Panc1 (cell line): ENCODE measurements around the gene CRIP3. TPM values are rescaled to one million over a fixed set of nuclear protein-coding genes. Genes with fewer than 3 reads are reported as not detected.
A peak's percentile ranks its signal among the peaks of the same experiment; 100 is the strongest.

Experiments
- ATAC-seq: fragments of 200-7000 bp; cut with Tn5 transposase; 2 replicates; pipeline ENCODE4 v1.9.1; 2020; ENCODE audit warnings: mild to moderate bottlenecking, moderate library complexity
- BruUV-seq: library from RNA; stranded (reverse); fragments of 400-500 nt; replicated peaks from 2 replicates; lab custom pipeline; 2021; lab: Mats Ljungman, UMichigan
- CTCF ChIA-PET: fragments of 300-600 bp; sonication (Branson Sonifier 250); formaldehyde crosslinking; loops from one replicate; lab custom pipeline; 2022; ENCODE audit warnings: antibody characterized with exemption; lab: Charles Lee
- POLR2A ChIA-PET: fragments of 300-600 bp; sonication (Branson Sonifier 250); formaldehyde crosslinking; loops from one replicate; lab custom pipeline; 2022; ENCODE audit warnings: antibody characterized with exemption; lab: Charles Lee
- DNase-seq: peaks from one replicate; pipeline ENCODE4 v3.0.0-alpha.2; 2010; ENCODE audit warnings: low read depth, low spot score
- H3K27ac ChIP-seq: 2 replicates; pipeline ENCODE4 v1.5.1; 2011; ENCODE audit warnings: mild to moderate bottlenecking, low read length, inconsistent platforms
- H3K27me3 ChIP-seq: fragments of 200-500 bp; sonication (Bioruptor generic); 2 replicates; pipeline ENCODE4 v1.6.0; 2014; ENCODE audit warnings: low read length, inconsistent platforms; ENCODE audit not compliant: control insufficient read depth, insufficient read depth
- H3K36me3 ChIP-seq: fragments of 200-500 bp; sonication (Bioruptor generic); 2 replicates; pipeline ENCODE4 v1.5.1; 2014; ENCODE audit warnings: inconsistent platforms, mild to moderate bottlenecking, low read length, moderate library complexity; ENCODE audit not compliant: control insufficient read depth, insufficient read depth
- H3K4me1 ChIP-seq: 2 replicates; pipeline ENCODE4 v1.5.1; 2011; ENCODE audit warnings: inconsistent platforms, mild to moderate bottlenecking, low read length, moderate library complexity; ENCODE audit not compliant: control insufficient read depth, insufficient read depth
- H3K4me3 ChIP-seq, 2 experiments: 2 replicates each; pipeline ENCODE4 v1.5.1; 2011 to 2012; ENCODE audit warnings: low read depth in 2 of 2, low read length in 2 of 2, mild to moderate bottlenecking in 2 of 2, inconsistent platforms in 1 of 2, moderate library complexity in 1 of 2
- H3K9me3 ChIP-seq: fragments of 200-500 bp; sonication (Bioruptor generic); 2 replicates; pipeline ENCODE4 v1.5.1; 2014; ENCODE audit warnings: low read depth, mild to moderate bottlenecking, inconsistent platforms, low read length, moderate library complexity; ENCODE audit not compliant: control insufficient read depth, insufficient read depth
- POLR2AphosphoS5 ChIP-seq: IDR thresholded peaks from 2 replicates; pipeline ENCODE4 v1.6.1; 2012; ENCODE audit warnings: mild to moderate bottlenecking, low read depth, low read length, moderate library complexity
- SIN3A ChIP-seq: IDR thresholded peaks from 2 replicates; pipeline ENCODE4 v1.6.1; 2012; ENCODE audit warnings: low read depth, mild to moderate bottlenecking, low read length, moderate library complexity, borderline replicate concordance; ENCODE audit not compliant: insufficient read depth
- TCF7L2 ChIP-seq: IDR thresholded peaks from 2 replicates; pipeline ENCODE4 v1.6.1; 2011; ENCODE audit warnings: mild to moderate bottlenecking, low read depth, low read length, inconsistent platforms
- in situ Hi-C: cut with HindIII; loops from 2 replicates; pipeline ENCODE4 v1.10.0; 2016; ENCODE audit warnings: low sequenced_read_pairs, low pct_unique_long_range_greater_than_20kb
- intact Hi-C: fragments of 100-400 bp; cut with micrococcal nuclease; formaldehyde crosslinking; loops from one replicate; pipeline ENCODE4 v1.10.0; 2022; ENCODE audit not compliant: unreplicated experiment
- total RNA-seq: library from RNA; stranded (reverse); gene quantifications from one replicate; pipeline ENCODE4 v1.2.1, GENCODE V29; 2021; ENCODE audit not compliant: unreplicated experiment
- TF ChIP-seq, protein P1 (sequence below), 2 experiments: IDR thresholded peaks; 2 replicates each; pipeline ENCODE4 v1.6.1; 2011 to 2012; ENCODE audit warnings: low read depth in 2 of 2, control low read depth in 1 of 2, low read length in 1 of 2, mild to moderate bottlenecking in 1 of 2, moderate library complexity in 1 of 2; ENCODE audit not compliant: insufficient read depth in 1 of 2
- TF ChIP-seq, protein P2 (sequence below): fragments of 450-650 bp; IDR thresholded peaks from 2 replicates; pipeline ENCODE4 v1.5.1; 2017; ENCODE audit warnings: mild to moderate bottlenecking

The CRIP3 gene
- total RNA-seq, 1 experiment from 2014 or later = 0.64 TPM

DNA sequence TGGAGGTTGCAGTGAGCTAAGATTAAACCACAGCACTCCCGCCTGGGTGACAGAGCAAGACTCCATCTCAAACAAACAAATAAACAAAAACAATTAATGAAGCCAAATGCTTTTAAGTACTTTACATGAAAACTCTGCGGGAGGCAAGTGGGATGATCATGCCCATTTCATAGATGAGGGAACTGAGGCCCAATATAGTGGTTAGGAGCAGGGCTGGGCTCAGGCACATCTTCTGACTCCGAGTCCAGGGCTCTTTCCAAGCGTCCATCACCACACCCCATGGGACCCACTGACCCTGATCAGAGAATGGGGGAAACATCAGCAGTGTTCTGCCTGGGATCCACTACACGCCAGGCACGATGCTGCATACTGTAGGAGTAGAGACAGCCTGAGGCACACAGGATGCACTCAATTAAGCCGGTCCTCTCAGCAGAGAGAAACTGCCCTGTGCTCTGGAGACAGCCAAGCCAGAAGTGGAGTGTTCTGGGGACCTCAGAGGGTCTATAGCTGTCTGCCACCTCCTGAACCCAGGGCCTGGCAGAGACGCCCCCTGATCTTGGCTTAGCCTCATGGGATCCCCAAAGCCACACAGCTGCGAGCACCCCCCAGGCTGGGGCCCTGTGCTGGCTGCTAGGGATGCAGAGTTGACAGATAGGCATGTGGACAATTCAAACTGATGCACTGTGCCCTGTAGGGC lies 51.8 kb downstream of the CRIP3 start:
- intact Hi-C loops = no loop called here
- POLR2A ChIA-PET = interaction anchor here (0.6 kb wide), 1 partner anchor 381 kb away, joined by 8 read pairs; no protein-coding TSS in a partner anchor

More for the DNA sequence above, 51.8 kb downstream of the CRIP3 start:
- Histone ChIP-seq H3K9me3 (no peaks in the 10 kb centered on the region), H3K27ac (no peak overlapping the region), H3K36me3 (no peaks in the 10 kb centered on the region), H3K4me1 (no peaks in the 10 kb centered on the region; the same call in 1 of the 2 replicates), H3K27me3 (no peaks in the 10 kb centered on the region), H3K4me3 (no peak overlapping the region)
- CTCF ChIA-PET = no interaction called here
- in situ Hi-C loops = no loop called here
- no TSS peak for BruUV-seq
- 0 out of 2 replicates have a peak, but pooled peaks have one; percentile 26 for ATAC-seq
- TF ChIP-seq SIN3A (no peak), TCF7L2 (no peak), POLR2AphosphoS5 (no peak)
- TF ChIP-seq, protein P1, sequence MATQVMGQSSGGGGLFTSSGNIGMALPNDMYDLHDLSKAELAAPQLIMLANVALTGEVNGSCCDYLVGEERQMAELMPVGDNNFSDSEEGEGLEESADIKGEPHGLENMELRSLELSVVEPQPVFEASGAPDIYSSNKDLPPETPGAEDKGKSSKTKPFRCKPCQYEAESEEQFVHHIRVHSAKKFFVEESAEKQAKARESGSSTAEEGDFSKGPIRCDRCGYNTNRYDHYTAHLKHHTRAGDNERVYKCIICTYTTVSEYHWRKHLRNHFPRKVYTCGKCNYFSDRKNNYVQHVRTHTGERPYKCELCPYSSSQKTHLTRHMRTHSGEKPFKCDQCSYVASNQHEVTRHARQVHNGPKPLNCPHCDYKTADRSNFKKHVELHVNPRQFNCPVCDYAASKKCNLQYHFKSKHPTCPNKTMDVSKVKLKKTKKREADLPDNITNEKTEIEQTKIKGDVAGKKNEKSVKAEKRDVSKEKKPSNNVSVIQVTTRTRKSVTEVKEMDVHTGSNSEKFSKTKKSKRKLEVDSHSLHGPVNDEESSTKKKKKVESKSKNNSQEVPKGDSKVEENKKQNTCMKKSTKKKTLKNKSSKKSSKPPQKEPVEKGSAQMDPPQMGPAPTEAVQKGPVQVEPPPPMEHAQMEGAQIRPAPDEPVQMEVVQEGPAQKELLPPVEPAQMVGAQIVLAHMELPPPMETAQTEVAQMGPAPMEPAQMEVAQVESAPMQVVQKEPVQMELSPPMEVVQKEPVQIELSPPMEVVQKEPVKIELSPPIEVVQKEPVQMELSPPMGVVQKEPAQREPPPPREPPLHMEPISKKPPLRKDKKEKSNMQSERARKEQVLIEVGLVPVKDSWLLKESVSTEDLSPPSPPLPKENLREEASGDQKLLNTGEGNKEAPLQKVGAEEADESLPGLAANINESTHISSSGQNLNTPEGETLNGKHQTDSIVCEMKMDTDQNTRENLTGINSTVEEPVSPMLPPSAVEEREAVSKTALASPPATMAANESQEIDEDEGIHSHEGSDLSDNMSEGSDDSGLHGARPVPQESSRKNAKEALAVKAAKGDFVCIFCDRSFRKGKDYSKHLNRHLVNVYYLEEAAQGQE (IDR thresholded peaks at IDR 0.05; ENCODE audit: insufficient read depth in 1 of 2, low read depth in 2 of 2, low read length in 1 of 2) = no peak
- TF ChIP-seq, protein P2, sequence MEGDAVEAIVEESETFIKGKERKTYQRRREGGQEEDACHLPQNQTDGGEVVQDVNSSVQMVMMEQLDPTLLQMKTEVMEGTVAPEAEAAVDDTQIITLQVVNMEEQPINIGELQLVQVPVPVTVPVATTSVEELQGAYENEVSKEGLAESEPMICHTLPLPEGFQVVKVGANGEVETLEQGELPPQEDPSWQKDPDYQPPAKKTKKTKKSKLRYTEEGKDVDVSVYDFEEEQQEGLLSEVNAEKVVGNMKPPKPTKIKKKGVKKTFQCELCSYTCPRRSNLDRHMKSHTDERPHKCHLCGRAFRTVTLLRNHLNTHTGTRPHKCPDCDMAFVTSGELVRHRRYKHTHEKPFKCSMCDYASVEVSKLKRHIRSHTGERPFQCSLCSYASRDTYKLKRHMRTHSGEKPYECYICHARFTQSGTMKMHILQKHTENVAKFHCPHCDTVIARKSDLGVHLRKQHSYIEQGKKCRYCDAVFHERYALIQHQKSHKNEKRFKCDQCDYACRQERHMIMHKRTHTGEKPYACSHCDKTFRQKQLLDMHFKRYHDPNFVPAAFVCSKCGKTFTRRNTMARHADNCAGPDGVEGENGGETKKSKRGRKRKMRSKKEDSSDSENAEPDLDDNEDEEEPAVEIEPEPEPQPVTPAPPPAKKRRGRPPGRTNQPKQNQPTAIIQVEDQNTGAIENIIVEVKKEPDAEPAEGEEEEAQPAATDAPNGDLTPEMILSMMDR = no peak
- DNase-seq = no peak

Other genes starting within 250 kb of the CRIP3 start
- 65.6 TPM for gene MRPL2, start 249.4 kb downstream of the CRIP3 start, total RNA-seq
- 22.6 TPM for gene KLC4, start 249.2 kb downstream of the CRIP3 start, total RNA-seq
- 240 TPM for gene PTK7, start 232.5 kb downstream of the CRIP3 start, total RNA-seq
- 48.9 TPM for gene SRF, start 137.6 kb downstream of the CRIP3 start, total RNA-seq
- 54.3 TPM for gene CUL9, start 126.6 kb downstream of the CRIP3 start, total RNA-seq
- gene DNPH1, start 79.3 kb downstream of the CRIP3 start, total RNA-seq = 67.3 TPM
- gene TTBK1, start 65.3 kb downstream of the CRIP3 start, total RNA-seq = 0.10 TPM
- not detected for gene SLC22A7, start 10.6 kb downstream of the CRIP3 start, total RNA-seq
- 28.0 TPM for gene ZNF318, start 60.8 kb upstream of the CRIP3 start, total RNA-seq
- gene ABCC10, start 118.7 kb upstream of the CRIP3 start, total RNA-seq = 52.7 TPM
- 19.1 TPM for gene DLK2, start 146.7 kb upstream of the CRIP3 start, total RNA-seq
- gene TJAP1, start 168.7 kb upstream of the CRIP3 start, total RNA-seq = 42.7 TPM
- 2.9 TPM for gene LRRC73, start 201.5 kb upstream of the CRIP3 start, total RNA-seq
- gene YIPF3, start 208.1 kb upstream of the CRIP3 start, total RNA-seq = 81.8 TPM
- 65.1 TPM for gene POLR1C, start 208.3 kb upstream of the CRIP3 start, total RNA-seq